CD4-positive, alpha-beta T cell (primary cell): ENCODE measurements around the gene IL1RL2. TPM values are rescaled to one million over a fixed set of nuclear protein-coding genes. Genes with fewer than 3 reads are reported as not detected.

Experiments used
- ATAC-seq: fragments of 200-7000 bp; cut with Tn5 transposase; one replicate; pipeline ENCODE4 v1.10.0; 2022; ENCODE audit warnings: mild to moderate bottlenecking; ENCODE audit not compliant: poor library complexity
- CTCF ChIA-PET: fragments of 350-600 bp; sonication (Branson Sonifier 250); formaldehyde crosslinking; loops from one replicate; lab custom pipeline; 2021; ENCODE audit warnings: antibody characterized with exemption, inconsistent platforms; lab: Charles Lee
- POLR2A ChIA-PET: fragments of 350-600 bp; sonication (Branson Sonifier 250); formaldehyde crosslinking; loops from one replicate; lab custom pipeline; 2021; ENCODE audit warnings: antibody characterized with exemption, inconsistent platforms; lab: Charles Lee
- DNase-seq, 14 experiments: peaks; one replicate each; pipeline ENCODE4 v3.0.0-alpha.2; 2013 to 2020; ENCODE audit warnings: mixed read lengths in 2 of 14
- H3K27ac ChIP-seq, 2 donors: one replicate each; pipeline versions ENCODE4 v1.5.1 to v1.7.0; 2013; ENCODE audit warnings: low read length in 2 of 2, low read depth in 1 of 2, mild to moderate bottlenecking in 1 of 2
- H3K27me3 ChIP-seq, 2 experiments: 1 replicate in 1 of 2; 2 replicates in 1 of 2; pipeline versions ENCODE4 v1.6.1 to v1.7.0; 2013; ENCODE audit warnings: low read length in 2 of 2, control low read depth in 1 of 2, mild to moderate bottlenecking in 1 of 2, moderate library complexity in 1 of 2; ENCODE audit not compliant: insufficient read depth in 2 of 2, control insufficient read depth in 1 of 2
- H3K36me3 ChIP-seq: one replicate; pipeline ENCODE4 v1.6.1; 2013; ENCODE audit warnings: low read length, control low read depth; ENCODE audit not compliant: insufficient read depth
- H3K4me1 ChIP-seq: one replicate; pipeline ENCODE4 v1.6.1; 2013; ENCODE audit warnings: low read length, control low read depth; ENCODE audit not compliant: insufficient read depth
- H3K4me3 ChIP-seq: one replicate; pipeline ENCODE4 v1.5.1; 2013; ENCODE audit warnings: mild to moderate bottlenecking, low read length, moderate library complexity
- H3K9me3 ChIP-seq, 2 experiments: 1 replicate in 1 of 2; 2 replicates in 1 of 2; pipeline versions ENCODE4 v1.6.1 to v1.7.0; 2013; ENCODE audit warnings: low read length in 2 of 2, mild to moderate bottlenecking in 2 of 2, control low read depth in 1 of 2, moderate library complexity in 1 of 2; ENCODE audit not compliant: control insufficient read depth in 1 of 2, insufficient read depth in 1 of 2
- H3K27ac Mint-ChIP-seq: one replicate; pipeline ENCODE4 v1.8.0; 2020; ENCODE audit warnings: mixed read lengths
- H3K27me3 Mint-ChIP-seq: one replicate; pipeline ENCODE4 v1.8.0; 2021; ENCODE audit warnings: mixed read lengths
- H3K36me3 Mint-ChIP-seq: one replicate; pipeline ENCODE4 v1.8.0; 2021; ENCODE audit warnings: low read depth, mixed read lengths
- H3K4me1 Mint-ChIP-seq: one replicate; pipeline ENCODE4 v1.8.0; 2021; ENCODE audit warnings: low read depth, mixed read lengths
- H3K4me3 Mint-ChIP-seq: one replicate; pipeline ENCODE4 v1.8.0; 2020; ENCODE audit warnings: mild to moderate bottlenecking, mixed read lengths
- H3K9me3 Mint-ChIP-seq: one replicate; pipeline ENCODE4 v1.8.0; 2020; ENCODE audit warnings: mixed read lengths
- intact Hi-C, 2 experiments: fragments of 100-400 bp; cut with DNase I in 1 of 2; cut with micrococcal nuclease in 1 of 2; formaldehyde crosslinking; loops; one replicate each; pipeline versions ENCODE4 v1.15.1 to v1.9.0; 2023 to 2025; cut with DNase I, micrococcal nuclease
- total RNA-seq, 174 experiments: library from RNA in 2 of 174; stranded (reverse) in 2 of 174; gene quantifications; one replicate each; pipeline ENCODE4 v1.2.3 and lab custom pipeline; 2021 to 2026
- TF ChIP-seq, protein P1 (sequence below): fragments of 200-600 bp; IDR thresholded peaks from one replicate; pipeline ENCODE4 v1.8.0; 2022; ENCODE audit warnings: antibody characterized with exemption, mild to moderate bottlenecking

Gene IL1RL2
- total RNA-seq, 2 experiments from 2014 or later, result not detected

GRCh38 chr2:102139851-102140250, 47.0 kb upstream of the IL1RL2 start:
- TF ChIP-seq, protein P1, sequence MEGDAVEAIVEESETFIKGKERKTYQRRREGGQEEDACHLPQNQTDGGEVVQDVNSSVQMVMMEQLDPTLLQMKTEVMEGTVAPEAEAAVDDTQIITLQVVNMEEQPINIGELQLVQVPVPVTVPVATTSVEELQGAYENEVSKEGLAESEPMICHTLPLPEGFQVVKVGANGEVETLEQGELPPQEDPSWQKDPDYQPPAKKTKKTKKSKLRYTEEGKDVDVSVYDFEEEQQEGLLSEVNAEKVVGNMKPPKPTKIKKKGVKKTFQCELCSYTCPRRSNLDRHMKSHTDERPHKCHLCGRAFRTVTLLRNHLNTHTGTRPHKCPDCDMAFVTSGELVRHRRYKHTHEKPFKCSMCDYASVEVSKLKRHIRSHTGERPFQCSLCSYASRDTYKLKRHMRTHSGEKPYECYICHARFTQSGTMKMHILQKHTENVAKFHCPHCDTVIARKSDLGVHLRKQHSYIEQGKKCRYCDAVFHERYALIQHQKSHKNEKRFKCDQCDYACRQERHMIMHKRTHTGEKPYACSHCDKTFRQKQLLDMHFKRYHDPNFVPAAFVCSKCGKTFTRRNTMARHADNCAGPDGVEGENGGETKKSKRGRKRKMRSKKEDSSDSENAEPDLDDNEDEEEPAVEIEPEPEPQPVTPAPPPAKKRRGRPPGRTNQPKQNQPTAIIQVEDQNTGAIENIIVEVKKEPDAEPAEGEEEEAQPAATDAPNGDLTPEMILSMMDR, result no peak
- CTCF ChIA-PET, result no interaction called here
- Histone ChIP-seq H3K27me3 (peaks cover 17 to 28% of the 10 kb centered on the region in 2 experiments), H3K4me3 (no peak overlapping the region), H3K9me3 (peaks cover 14 to 22% of the 10 kb centered on the region in 2 experiments), H3K27ac (no peak overlapping the region), H3K4me1 (peaks cover 18% of the 10 kb centered on the region), H3K36me3 (no peaks in the 10 kb centered on the region)
- DNase-seq (no peak), ATAC-seq (no peak)
- Mint-ChIP-seq H3K27ac (no peak overlapping the region), H3K27me3 (peaks cover 42% of the 10 kb centered on the region), H3K36me3 (peaks cover 3% of the 10 kb centered on the region), H3K9me3 (no peaks in the 10 kb centered on the region), H3K4me3 (no peak overlapping the region), H3K4me1 (peaks cover 16% of the 10 kb centered on the region)
- POLR2A ChIA-PET, result no interaction called here
- intact Hi-C loops, result no loop called here

- no peak overlapping the region for H3K27ac ChIP-seq
- DNase-seq (no peak), ATAC-seq (no peak)
- H3K4me3 Mint-ChIP-seq, result no peak overlapping the region
- H3K36me3 ChIP-seq, result no peaks in the 10 kb centered on the region
- no peak overlapping the region for H3K4me3 ChIP-seq
- H3K4me1 ChIP-seq, result peaks cover 18% of the 10 kb centered on the region
- ChIA-PET CTCF (no interaction called here), POLR2A (no interaction called here)
- H3K36me3 Mint-ChIP-seq, result peaks cover 6% of the 10 kb centered on the region
- TF ChIP-seq, protein P1, result no peak
- H3K4me1 Mint-ChIP-seq, result peaks cover 16% of the 10 kb centered on the region
- no peak overlapping the region for H3K27ac Mint-ChIP-seq
- H3K27me3 ChIP-seq, result peaks cover 17 to 30% of the 10 kb centered on the region in 2 experiments
- intact Hi-C loops, result no loop called here
- no peaks in the 10 kb centered on the region for H3K9me3 Mint-ChIP-seq
- H3K27me3 Mint-ChIP-seq, result peaks cover 48% of the 10 kb centered on the region
- peaks cover 19 to 27% of the 10 kb centered on the region in 2 experiments for H3K9me3 ChIP-seq
These were observed 46.4 kb upstream of the IL1RL2 start for GRCh38 chr2:102140377-102140776.

- peaks cover 18% of the 10 kb centered on the region for H3K4me1 ChIP-seq
- intact Hi-C loops, result no loop called here
- POLR2A ChIA-PET, result no interaction called here
- peaks cover 48% of the 10 kb centered on the region for H3K27me3 Mint-ChIP-seq
- H3K9me3 ChIP-seq, result peaks cover 27 to 31% of the 10 kb centered on the region in 2 experiments
- DNase-seq, result no peak
- no peak overlapping the region for H3K27ac ChIP-seq
- peaks cover 17 to 30% of the 10 kb centered on the region in 2 experiments for H3K27me3 ChIP-seq
- TF ChIP-seq, protein P1, result no peak
- H3K9me3 Mint-ChIP-seq, result peaks cover under 1% of the 10 kb centered on the region
- peak overlapping the region; percentile 18 for H3K4me3 Mint-ChIP-seq
- H3K4me1 Mint-ChIP-seq, result peaks cover 16% of the 10 kb centered on the region
- CTCF ChIA-PET, result no interaction called here
- H3K27ac Mint-ChIP-seq, result no peak overlapping the region
- no peaks in the 10 kb centered on the region for H3K36me3 ChIP-seq
- no peak for ATAC-seq
- no peak overlapping the region for H3K4me3 ChIP-seq
- peaks cover 11% of the 10 kb centered on the region for H3K36me3 Mint-ChIP-seq
These were observed 45.5 kb upstream of the IL1RL2 start for GRCh38 chr2:102141011-102141943.
